ENCODE measurements around the gene XKR3. TPM values are rescaled to one million over a fixed set of nuclear protein-coding genes. Genes with fewer than 3 reads are reported as not detected.
"Not testable (repeated sequence)": the region's sequence is repeated elsewhere in the genome, so short reads cannot be mapped to it uniquely, and the experiment has no call there.

Gene XKR3
- polyA plus RNA-seq, 3 donors from 2014 or later = not detected

GRCh38 chr22:16795504-16795903 lies 29.7 kb downstream of the XKR3 start:
- DNase-seq; H3K27ac Mint-ChIP-seq; H3K36me3 Mint-ChIP-seq; H3K27me3 Mint-ChIP-seq (ENCODE audit: low read depth in 3 of 3); H3K4me3 Mint-ChIP-seq; H3K4me1 Mint-ChIP-seq; H3K9me3 Mint-ChIP-seq: not testable (repeated sequence)

- H3K9me3 Mint-ChIP-seq = peaks cover 0 to 5% (median 0%) of the 10 kb centered on the region in 6 donors
- no peak overlapping the region for H3K4me3 Mint-ChIP-seq
- peaks cover 0 to 9% of the 10 kb centered on the region in 2 donors for H3K4me1 Mint-ChIP-seq
- DNase-seq = no peak
- H3K27ac Mint-ChIP-seq = no peak overlapping the region
- no peaks in the 10 kb centered on the region for H3K36me3 Mint-ChIP-seq
- peaks cover 4 to 10% (median 4%) of the 10 kb centered on the region in 3 donors for H3K27me3 Mint-ChIP-seq (ENCODE audit: low read depth in 3 of 3)
Measured at GRCh38 chr22:16793831-16794230, 31.4 kb downstream of the XKR3 start.

GRCh38 chr22:16789860-16790493 lies 35.2 kb downstream of the XKR3 start:
- Mint-ChIP-seq H3K27me3 (ENCODE audit: low read depth in 3 of 3) (peaks cover 4 to 8% (median 4%) of the 10 kb centered on the region in 3 donors), H3K27ac (no peak overlapping the region), H3K36me3 (no peaks in the 10 kb centered on the region), H3K4me3 (no peak overlapping the region), H3K4me1 (peaks cover 0 to 9% of the 10 kb centered on the region in 2 donors), H3K9me3 (peaks cover 0 to 5% (median 0%) of the 10 kb centered on the region in 6 donors)
- no peak for DNase-seq

- no peak overlapping the region for H3K4me3 Mint-ChIP-seq
- DNase-seq = no peak
Measured at GRCh38 chr22:16783930-16784354, 41.3 kb downstream of the XKR3 start.

GRCh38 chr22:16783453-16783852 lies 41.8 kb downstream of the XKR3 start:
- no peaks in the 10 kb centered on the region for H3K4me1 Mint-ChIP-seq
- no peak overlapping the region for H3K27ac Mint-ChIP-seq
- peaks cover 0 to 4% (median 0%) of the 10 kb centered on the region in 3 donors for H3K27me3 Mint-ChIP-seq (ENCODE audit: low read depth in 3 of 3)
- no peaks in the 10 kb centered on the region for H3K36me3 Mint-ChIP-seq
- H3K9me3 Mint-ChIP-seq = no peaks in the 10 kb centered on the region
- no peak for DNase-seq
- no peak overlapping the region for H3K4me3 Mint-ChIP-seq

More at GRCh38 chr22:16783930-16784354, 41.3 kb downstream of the XKR3 start:
- Mint-ChIP-seq H3K9me3 (no peaks in the 10 kb centered on the region), H3K27me3 (ENCODE audit: low read depth in 3 of 3) (peaks cover 0 to 4% (median 0%) of the 10 kb centered on the region in 3 donors), H3K4me1 (no peaks in the 10 kb centered on the region), H3K27ac (no peak overlapping the region), H3K36me3 (no peaks in the 10 kb centered on the region)

- H3K4me3 Mint-ChIP-seq = no peak overlapping the region
- no peaks in the 10 kb centered on the region for H3K4me1 Mint-ChIP-seq
- H3K9me3 Mint-ChIP-seq = peaks cover 0 to 2% (median 0%) of the 10 kb centered on the region in 6 donors
- H3K27me3 Mint-ChIP-seq (ENCODE audit: low read depth in 3 of 3) = peaks cover 0 to 6% (median 3%) of the 10 kb centered on the region in 3 donors
- no peak for DNase-seq
- H3K27ac Mint-ChIP-seq = no peak overlapping the region
- no peaks in the 10 kb centered on the region for H3K36me3 Mint-ChIP-seq
Measured at GRCh38 chr22:16781764-16782329, 43.4 kb downstream of the XKR3 start.

GRCh38 chr22:16781074-16781763 lies 44.0 kb downstream of the XKR3 start:
- DNase-seq = no peak
- no peak overlapping the region for H3K27ac Mint-ChIP-seq
- peaks cover 0 to 6% (median 3%) of the 10 kb centered on the region in 3 donors for H3K27me3 Mint-ChIP-seq (ENCODE audit: low read depth in 3 of 3)
- H3K36me3 Mint-ChIP-seq = no peaks in the 10 kb centered on the region
- H3K9me3 Mint-ChIP-seq = peaks cover 0 to 2% (median 0%) of the 10 kb centered on the region in 6 donors
- no peaks in the 10 kb centered on the region for H3K4me1 Mint-ChIP-seq
- no peak overlapping the region for H3K4me3 Mint-ChIP-seq

GRCh38 chr22:16777284-16777924 lies 47.8 kb downstream of the XKR3 start:
- H3K27me3 Mint-ChIP-seq (ENCODE audit: low read depth in 3 of 3) = peaks cover 0 to 6% (median 3%) of the 10 kb centered on the region in 3 donors
- peaks cover 0 to 6% (median 2%) of the 10 kb centered on the region in 6 donors for H3K9me3 Mint-ChIP-seq
- no peak for DNase-seq
- no peak overlapping the region for H3K27ac Mint-ChIP-seq
- H3K4me3 Mint-ChIP-seq = no peak overlapping the region
- H3K36me3 Mint-ChIP-seq = no peaks in the 10 kb centered on the region
- peaks cover 0 to 11% of the 10 kb centered on the region in 2 donors for H3K4me1 Mint-ChIP-seq

GRCh38 chr22:16776080-16776479 lies 49.1 kb downstream of the XKR3 start:
- H3K36me3 Mint-ChIP-seq = no peaks in the 10 kb centered on the region
- H3K4me3 Mint-ChIP-seq = no peak overlapping the region
- no peak for DNase-seq
- H3K27me3 Mint-ChIP-seq (ENCODE audit: low read depth in 3 of 3) = peaks cover 0 to 6% (median 3%) of the 10 kb centered on the region in 3 donors
- H3K9me3 Mint-ChIP-seq = peaks cover 0 to 6% (median 2%) of the 10 kb centered on the region in 6 donors
- no peak overlapping the region for H3K27ac Mint-ChIP-seq
- H3K4me1 Mint-ChIP-seq = peaks cover 0 to 11% of the 10 kb centered on the region in 2 donors

GRCh38 chr22:16774911-16775500 lies 50.2 kb downstream of the XKR3 start:
- no peak overlapping the region for H3K4me3 Mint-ChIP-seq
- peaks cover 0 to 6% (median 3%) of the 10 kb centered on the region in 6 donors for H3K9me3 Mint-ChIP-seq
- no peak for DNase-seq
- H3K4me1 Mint-ChIP-seq = peaks cover 0 to 11% of the 10 kb centered on the region in 2 donors
- H3K27ac Mint-ChIP-seq = no peak overlapping the region
- H3K27me3 Mint-ChIP-seq (ENCODE audit: low read depth in 3 of 3) = peaks cover 0 to 3% (median 2%) of the 10 kb centered on the region in 3 donors
- no peaks in the 10 kb centered on the region for H3K36me3 Mint-ChIP-seq

GRCh38 chr22:16771569-16771968 lies 53.6 kb downstream of the XKR3 start:
- peaks cover 0 to 11% of the 10 kb centered on the region in 2 donors for H3K4me1 Mint-ChIP-seq
- H3K27me3 Mint-ChIP-seq (ENCODE audit: low read depth in 3 of 3); H3K36me3 Mint-ChIP-seq; H3K4me3 Mint-ChIP-seq; DNase-seq; H3K9me3 Mint-ChIP-seq; H3K27ac Mint-ChIP-seq: not testable (repeated sequence)

- H3K27ac Mint-ChIP-seq; H3K36me3 Mint-ChIP-seq; H3K4me3 Mint-ChIP-seq; H3K27me3 Mint-ChIP-seq (ENCODE audit: low read depth in 3 of 3); DNase-seq; H3K9me3 Mint-ChIP-seq; H3K4me1 Mint-ChIP-seq: not testable (repeated sequence)
Measured at GRCh38 chr22:16767927-16768326, 57.3 kb downstream of the XKR3 start.

- not testable (repeated sequence) for H3K27ac Mint-ChIP-seq; H3K4me3 Mint-ChIP-seq; DNase-seq; H3K9me3 Mint-ChIP-seq; H3K36me3 Mint-ChIP-seq; H3K4me1 Mint-ChIP-seq; H3K27me3 Mint-ChIP-seq (ENCODE audit: low read depth in 3 of 3)
Measured at GRCh38 chr22:16762224-16762623, 63.0 kb downstream of the XKR3 start.

All from immature natural killer cell (primary cell).